ENCODE data around the gene NUCKS1. TPM values are rescaled to one million over a fixed set of nuclear protein-coding genes. Genes with fewer than 3 reads are reported as not detected.

NUCKS1 gene
- total and polyA plus RNA-seq, 9 donors, result 79.4 to 335 (median 223) TPM

GRCh38 chr1:205766038-205766437, 16.1 kb upstream of the NUCKS1 start:
- intact Hi-C loops (cut with DNase I), result no loop called here
- Histone ChIP-seq H3K9me3 (no peaks in the 10 kb centered on the region), H3K4me1 (ENCODE audit: insufficient read depth) (peaks cover 6% of the 10 kb centered on the region), H3K27me3 (no peaks in the 10 kb centered on the region), H3K27ac (no peak overlapping the region), H3K4me3 (no peak overlapping the region), H3K36me3 (no peaks in the 10 kb centered on the region)
- TF ChIP-seq, protein P1, sequence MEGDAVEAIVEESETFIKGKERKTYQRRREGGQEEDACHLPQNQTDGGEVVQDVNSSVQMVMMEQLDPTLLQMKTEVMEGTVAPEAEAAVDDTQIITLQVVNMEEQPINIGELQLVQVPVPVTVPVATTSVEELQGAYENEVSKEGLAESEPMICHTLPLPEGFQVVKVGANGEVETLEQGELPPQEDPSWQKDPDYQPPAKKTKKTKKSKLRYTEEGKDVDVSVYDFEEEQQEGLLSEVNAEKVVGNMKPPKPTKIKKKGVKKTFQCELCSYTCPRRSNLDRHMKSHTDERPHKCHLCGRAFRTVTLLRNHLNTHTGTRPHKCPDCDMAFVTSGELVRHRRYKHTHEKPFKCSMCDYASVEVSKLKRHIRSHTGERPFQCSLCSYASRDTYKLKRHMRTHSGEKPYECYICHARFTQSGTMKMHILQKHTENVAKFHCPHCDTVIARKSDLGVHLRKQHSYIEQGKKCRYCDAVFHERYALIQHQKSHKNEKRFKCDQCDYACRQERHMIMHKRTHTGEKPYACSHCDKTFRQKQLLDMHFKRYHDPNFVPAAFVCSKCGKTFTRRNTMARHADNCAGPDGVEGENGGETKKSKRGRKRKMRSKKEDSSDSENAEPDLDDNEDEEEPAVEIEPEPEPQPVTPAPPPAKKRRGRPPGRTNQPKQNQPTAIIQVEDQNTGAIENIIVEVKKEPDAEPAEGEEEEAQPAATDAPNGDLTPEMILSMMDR (IDR thresholded peaks at IDR 0.05), result no peak
- TF ChIP-seq EP300 (IDR thresholded peaks at IDR 0.05), result no peak
- TF ChIP-seq POLR2A (IDR thresholded peaks at IDR 0.05), result no peak
- WGBS, 3 donors, result 64 to 72% (median 65%) methylated on average over 5 of the region's 5 CpGs
- no peak for DNase-seq

- H3K4me1 ChIP-seq (ENCODE audit: insufficient read depth), result peaks cover 3% of the 10 kb centered on the region
- H3K4me3 ChIP-seq, result no peak overlapping the region
- no peak for TF ChIP-seq POLR2A (IDR thresholded peaks at IDR 0.05)
- TF ChIP-seq EP300 (IDR thresholded peaks at IDR 0.05), result no peak
- TF ChIP-seq, protein P1 (IDR thresholded peaks at IDR 0.05), result no peak
- H3K27me3 ChIP-seq, result no peaks in the 10 kb centered on the region
- WGBS, 3 donors, result 92 to 95% (median 93%) methylated on average over 2 of the region's 2 CpGs
- intact Hi-C loops (cut with DNase I), result no loop called here
- H3K36me3 ChIP-seq, result no peaks in the 10 kb centered on the region
- no peak for DNase-seq
- no peaks in the 10 kb centered on the region for H3K9me3 ChIP-seq
- no peak overlapping the region for H3K27ac ChIP-seq
These were observed 14.6 kb upstream of the NUCKS1 start for GRCh38 chr1:205764578-205764977.

DNA sequence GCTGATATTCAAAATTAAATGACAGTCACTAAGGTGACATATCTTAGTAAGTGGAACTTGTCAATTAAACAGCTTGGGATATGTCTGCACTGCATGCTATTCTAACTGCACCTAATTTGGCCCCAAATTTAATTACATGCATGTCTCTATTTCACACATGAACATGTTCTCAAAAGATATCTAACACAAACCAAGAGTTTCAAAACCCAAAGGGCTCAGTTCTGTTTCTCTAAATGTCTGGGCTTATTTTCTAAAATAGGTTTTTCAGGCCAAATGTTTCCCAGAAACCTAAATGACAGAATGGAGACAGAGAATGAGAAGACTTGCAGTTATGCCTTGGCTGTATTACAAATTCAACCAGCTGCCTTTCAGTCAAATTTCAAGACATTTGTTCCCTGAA, 14.0 kb upstream of the NUCKS1 start:
- H3K27me3 ChIP-seq, result no peaks in the 10 kb centered on the region
- no peak overlapping the region for H3K4me3 ChIP-seq
- no peaks in the 10 kb centered on the region for H3K4me1 ChIP-seq (ENCODE audit: insufficient read depth)
- H3K36me3 ChIP-seq, result no peaks in the 10 kb centered on the region
- H3K27ac ChIP-seq, result no peak overlapping the region
- TF ChIP-seq POLR2A (IDR thresholded peaks at IDR 0.05), result no peak
- TF ChIP-seq, protein P1 (IDR thresholded peaks at IDR 0.05), result no peak
- no peak for TF ChIP-seq EP300 (IDR thresholded peaks at IDR 0.05)
- DNase-seq, result no peak
- H3K9me3 ChIP-seq, result no peaks in the 10 kb centered on the region
- intact Hi-C loops (cut with DNase I), result no loop called here

DNA sequence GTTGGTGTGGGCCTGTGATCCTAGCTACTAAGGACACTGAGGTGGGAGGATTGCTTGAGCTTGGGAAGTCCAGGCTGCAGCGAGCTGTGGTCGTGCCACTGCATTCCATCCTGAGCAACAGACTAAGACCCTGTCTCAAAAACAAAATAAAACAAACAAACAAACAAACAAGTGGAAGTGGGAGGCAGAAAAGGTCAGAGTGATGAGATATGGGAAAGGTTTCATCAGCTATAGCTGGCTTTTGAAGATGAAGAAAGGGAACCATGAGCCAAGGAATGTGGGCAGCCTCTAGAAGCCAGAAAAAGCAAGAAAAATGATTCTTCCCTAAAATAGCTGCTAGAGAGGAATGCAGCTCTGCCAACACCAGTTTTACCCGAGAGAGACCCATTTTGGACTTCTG, 10.6 kb upstream of the NUCKS1 start:
- H3K9me3 ChIP-seq, result no peaks in the 10 kb centered on the region
- H3K36me3 ChIP-seq, result no peaks in the 10 kb centered on the region
- no peak for DNase-seq
- no peaks in the 10 kb centered on the region for H3K27me3 ChIP-seq
- WGBS, 3 donors, result 63 to 75% (median 72%) methylated on average over 3 of the region's 3 CpGs
- intact Hi-C loops (cut with DNase I), result no loop called here
- no peak for TF ChIP-seq EP300 (IDR thresholded peaks at IDR 0.05)
- no peak for TF ChIP-seq POLR2A (IDR thresholded peaks at IDR 0.05)
- TF ChIP-seq, protein P1 (IDR thresholded peaks at IDR 0.05), result no peak
- no peak overlapping the region for H3K4me3 ChIP-seq
- H3K4me1 ChIP-seq (ENCODE audit: insufficient read depth), result no peaks in the 10 kb centered on the region
- no peak overlapping the region for H3K27ac ChIP-seq

- Histone ChIP-seq H3K9me3 (no peaks in the 10 kb centered on the region), H3K36me3 (no peaks in the 10 kb centered on the region), H3K27me3 (no peaks in the 10 kb centered on the region), H3K4me3 (no peak overlapping the region), H3K4me1 (ENCODE audit: insufficient read depth) (peaks cover 1% of the 10 kb centered on the region), H3K27ac (no peak overlapping the region)
- intact Hi-C loops (cut with DNase I), result no loop called here
- TF ChIP-seq, protein P1 (IDR thresholded peaks at IDR 0.05), result no peak
- no peak for TF ChIP-seq EP300 (IDR thresholded peaks at IDR 0.05)
- no peak for TF ChIP-seq POLR2A (IDR thresholded peaks at IDR 0.05)
- WGBS, 3 donors, result 94 to 97% (median 96%) methylated on average over 3 of the region's 3 CpGs
- DNase-seq, result no peak
These were observed 6.6 kb upstream of the NUCKS1 start for GRCh38 chr1:205756552-205756951.

All from ovary (tissue), 9 donors.